ENCODE results near the gene ZNF99. TPM values are rescaled to one million over a fixed set of nuclear protein-coding genes. Genes with fewer than 3 reads are reported as not detected.
"Not testable (repeated sequence)": the region's sequence is repeated elsewhere in the genome, so short reads cannot be mapped to it uniquely, and the experiment has no call there.

The ZNF99 gene
- total RNA-seq, 4 donors from 2014 or later, result 0.08 to 0.24 TPM; not detected in 2

DNA sequence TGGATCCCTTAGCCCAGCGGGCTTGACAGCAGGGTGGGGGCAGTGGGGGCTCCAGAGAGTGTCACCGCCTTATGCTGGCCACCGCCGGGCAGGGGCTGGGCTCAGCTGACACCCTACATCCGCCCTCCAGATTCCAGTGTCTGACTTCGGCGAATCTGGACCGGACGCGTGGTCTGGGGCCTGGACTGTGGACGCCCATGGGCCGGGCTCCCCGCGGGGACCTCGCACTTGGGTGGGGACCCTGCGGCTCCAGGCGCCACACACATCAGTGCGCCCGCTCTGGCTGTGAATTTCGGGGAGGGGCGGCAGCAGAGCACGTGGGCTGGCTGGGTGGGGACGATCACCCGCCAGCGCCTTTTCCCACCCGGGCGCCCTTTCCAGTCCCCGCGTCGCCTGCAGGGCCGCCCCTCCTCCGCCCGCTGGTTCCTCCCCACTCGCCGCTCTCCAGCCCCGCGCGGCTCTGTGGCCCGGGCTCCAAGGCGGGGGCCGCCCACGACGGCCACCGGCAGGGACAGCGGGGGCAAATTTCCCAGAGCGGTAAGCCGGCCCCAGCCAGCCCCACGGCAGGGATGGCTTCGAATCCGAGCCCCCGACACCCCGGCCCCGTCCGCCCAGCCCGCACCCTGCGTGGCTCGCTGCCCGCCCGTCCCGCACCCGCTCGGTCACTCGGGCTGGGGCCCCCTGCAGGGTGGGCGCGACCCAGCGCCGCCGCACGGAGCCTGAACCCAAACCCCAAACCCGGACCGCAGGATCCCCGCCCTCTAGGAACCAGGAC, 23.3 kb upstream of the ZNF99 start:
- TF ChIP-seq POLR2A (IDR thresholded peaks at IDR 0.05) (no peak), POLR2AphosphoS5 (IDR thresholded peaks at IDR 0.05) (no peak), EP300 (IDR thresholded peaks at IDR 0.05) (no peak)
- TF ChIP-seq, protein P1, sequence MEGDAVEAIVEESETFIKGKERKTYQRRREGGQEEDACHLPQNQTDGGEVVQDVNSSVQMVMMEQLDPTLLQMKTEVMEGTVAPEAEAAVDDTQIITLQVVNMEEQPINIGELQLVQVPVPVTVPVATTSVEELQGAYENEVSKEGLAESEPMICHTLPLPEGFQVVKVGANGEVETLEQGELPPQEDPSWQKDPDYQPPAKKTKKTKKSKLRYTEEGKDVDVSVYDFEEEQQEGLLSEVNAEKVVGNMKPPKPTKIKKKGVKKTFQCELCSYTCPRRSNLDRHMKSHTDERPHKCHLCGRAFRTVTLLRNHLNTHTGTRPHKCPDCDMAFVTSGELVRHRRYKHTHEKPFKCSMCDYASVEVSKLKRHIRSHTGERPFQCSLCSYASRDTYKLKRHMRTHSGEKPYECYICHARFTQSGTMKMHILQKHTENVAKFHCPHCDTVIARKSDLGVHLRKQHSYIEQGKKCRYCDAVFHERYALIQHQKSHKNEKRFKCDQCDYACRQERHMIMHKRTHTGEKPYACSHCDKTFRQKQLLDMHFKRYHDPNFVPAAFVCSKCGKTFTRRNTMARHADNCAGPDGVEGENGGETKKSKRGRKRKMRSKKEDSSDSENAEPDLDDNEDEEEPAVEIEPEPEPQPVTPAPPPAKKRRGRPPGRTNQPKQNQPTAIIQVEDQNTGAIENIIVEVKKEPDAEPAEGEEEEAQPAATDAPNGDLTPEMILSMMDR (IDR thresholded peaks at IDR 0.05), result no peak
- 11% methylated on average over 10 of the region's 72 CpGs for WGBS

DNA sequence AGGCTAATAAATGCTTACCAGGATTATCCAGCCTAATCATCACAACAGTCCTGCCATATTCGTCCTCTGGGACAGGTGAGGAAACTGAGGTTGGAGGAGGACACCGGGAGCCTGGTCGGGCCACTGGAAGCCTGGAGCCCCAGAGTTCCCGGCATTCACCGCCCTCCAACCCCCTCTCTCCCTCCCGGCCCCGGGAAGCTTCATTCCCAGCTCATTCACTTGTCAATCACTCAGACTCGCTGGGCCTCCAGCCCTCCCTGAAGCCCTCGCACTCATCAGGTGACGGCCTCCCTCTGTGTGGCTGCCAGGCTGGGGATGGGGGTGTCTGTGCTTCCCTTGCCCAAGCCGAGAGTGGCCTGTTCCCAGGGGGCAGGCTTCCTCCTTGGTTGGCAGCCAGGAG, 22.5 kb upstream of the ZNF99 start:
- Histone ChIP-seq H3K27ac (no peak overlapping the region), H3K27me3 (peaks cover 11% of the 10 kb centered on the region), H3K4me3 (no peak overlapping the region), H3K36me3 (no peaks in the 10 kb centered on the region), H3K9me3 (peaks cover 24% of the 10 kb centered on the region), H3K4me1 (no peaks in the 10 kb centered on the region)
- DNase-seq (ENCODE audit: low spot score in 2 of 2), result no peak
- no peak for TF ChIP-seq POLR2A (IDR thresholded peaks at IDR 0.05)
- no peak for TF ChIP-seq EP300 (IDR thresholded peaks at IDR 0.05)
- no peak for TF ChIP-seq POLR2AphosphoS5 (IDR thresholded peaks at IDR 0.05)
- TF ChIP-seq, protein P1 (IDR thresholded peaks at IDR 0.05), result no peak
- WGBS, result 27% methylated on average over 11 of the region's 11 CpGs

More for the DNA sequence above, 23.3 kb upstream of the ZNF99 start:
- Histone ChIP-seq H3K4me3 (no peak overlapping the region), H3K27me3 (peaks cover 11% of the 10 kb centered on the region), H3K36me3 (no peaks in the 10 kb centered on the region), H3K27ac (no peak overlapping the region), H3K4me1 (no peaks in the 10 kb centered on the region), H3K9me3 (peaks cover 24% of the 10 kb centered on the region)
- no peak for DNase-seq (ENCODE audit: low spot score in 2 of 2)

DNA sequence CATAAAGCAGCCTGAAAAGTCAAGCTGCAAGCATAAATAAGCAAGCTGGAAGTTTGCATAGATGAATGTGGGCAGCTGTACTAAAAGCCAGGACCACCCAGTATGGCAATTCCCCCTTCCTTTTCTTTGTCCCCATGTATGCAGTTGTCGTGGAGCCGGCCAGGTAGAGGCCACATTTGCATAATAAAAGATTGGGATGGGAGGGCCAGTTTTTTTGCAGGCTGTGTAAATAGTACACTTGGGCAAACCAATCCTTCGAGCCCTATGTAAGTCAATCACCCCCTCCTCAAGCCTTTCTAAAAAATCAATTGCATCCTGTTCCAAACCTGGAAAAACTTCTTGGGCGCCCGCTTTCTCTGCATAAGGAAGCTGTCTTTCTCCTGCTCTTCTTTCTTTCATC, 13.1 kb upstream of the ZNF99 start:
- Histone ChIP-seq H3K9me3 (peaks cover 26% of the 10 kb centered on the region), H3K36me3 (no peaks in the 10 kb centered on the region), H3K4me1 (no peaks in the 10 kb centered on the region), H3K27ac (no peak overlapping the region), H3K27me3 (no peaks in the 10 kb centered on the region), H3K4me3 (no peak overlapping the region)
- WGBS, result 34% methylated on average over 5 of the region's 5 CpGs
- DNase-seq (ENCODE audit: low spot score in 2 of 2), result no peak
- TF ChIP-seq EP300 (IDR thresholded peaks at IDR 0.05) (no peak), POLR2A (IDR thresholded peaks at IDR 0.05) (no peak), POLR2AphosphoS5 (IDR thresholded peaks at IDR 0.05) (no peak)
- TF ChIP-seq, protein P1 (IDR thresholded peaks at IDR 0.05), result no peak

DNA sequence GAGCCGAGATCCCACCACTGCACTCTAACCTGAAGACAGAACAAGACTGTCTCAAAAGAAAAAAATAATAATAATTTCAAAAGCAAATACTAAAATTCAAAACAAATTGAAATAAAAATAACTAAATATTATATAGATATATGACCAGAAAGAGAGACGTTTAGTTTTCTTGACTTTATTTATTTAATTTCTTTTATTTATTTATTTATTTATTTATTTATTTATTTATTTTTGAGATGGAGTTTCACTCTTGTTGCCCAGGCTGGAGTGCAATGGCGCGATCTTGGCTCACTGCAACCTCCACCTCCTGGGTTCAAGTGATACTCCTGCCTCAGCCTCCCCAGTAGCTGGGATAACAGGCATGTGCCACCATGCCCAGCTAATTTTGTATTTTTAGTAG, 8.9 kb upstream of the ZNF99 start:
- 92% methylated on average over 4 of the region's 4 CpGs for WGBS

DNA sequence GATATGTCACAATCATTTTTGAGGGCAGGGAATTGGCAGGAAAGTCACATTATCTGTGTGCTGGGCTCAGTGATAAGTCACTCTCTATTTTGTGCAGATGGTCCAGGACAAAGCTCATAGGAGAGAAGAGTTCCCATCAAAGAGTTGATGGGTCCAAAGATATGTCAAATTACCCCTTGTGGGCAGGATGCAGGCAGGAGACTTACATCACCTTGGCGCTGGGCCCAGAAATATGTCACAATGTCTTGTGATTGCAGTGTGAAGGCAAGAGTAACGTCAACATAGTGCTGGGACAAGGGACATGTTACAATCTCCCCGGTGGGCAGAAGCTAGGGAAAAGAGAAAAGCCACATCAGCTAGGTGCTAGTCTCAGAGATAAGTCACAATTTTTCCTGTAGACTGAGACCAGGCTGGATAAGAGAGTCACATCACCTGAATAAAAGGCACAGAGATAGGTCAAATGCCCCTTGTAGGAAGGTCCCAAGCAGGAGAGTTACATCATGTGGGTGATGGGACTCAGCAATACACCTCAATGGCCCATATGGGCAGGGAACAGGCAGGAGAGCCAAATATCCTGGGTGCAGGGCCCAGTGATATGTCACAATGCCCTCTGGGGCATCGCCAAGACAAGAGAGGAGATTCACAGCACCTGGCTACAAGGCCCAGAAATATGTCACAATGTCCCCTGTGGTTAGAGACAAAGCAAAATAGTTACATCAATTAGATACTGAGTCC, 47.9 kb downstream of the ZNF99 start:
- WGBS, result 89% methylated on average over 4 of the region's 4 CpGs
- no peak overlapping the region for H3K4me3 ChIP-seq
- H3K36me3 ChIP-seq, result no peaks in the 10 kb centered on the region
- TF ChIP-seq EP300 (IDR thresholded peaks at IDR 0.05), result no peak
- TF ChIP-seq POLR2A (IDR thresholded peaks at IDR 0.05), result no peak
- TF ChIP-seq, protein P1 (IDR thresholded peaks at IDR 0.05), result no peak
- no peak for TF ChIP-seq POLR2AphosphoS5 (IDR thresholded peaks at IDR 0.05)
- H3K4me1 ChIP-seq, result no peaks in the 10 kb centered on the region
- no peaks in the 10 kb centered on the region for H3K27me3 ChIP-seq
- peaks cover 28% of the 10 kb centered on the region for H3K9me3 ChIP-seq
- H3K27ac ChIP-seq, result no peak overlapping the region
- no peak for DNase-seq (ENCODE audit: low spot score in 2 of 2)

More for the DNA sequence above, 8.9 kb upstream of the ZNF99 start:
- peaks cover 30% of the 10 kb centered on the region for H3K9me3 ChIP-seq
- DNase-seq (ENCODE audit: low spot score in 2 of 2); H3K27ac ChIP-seq; H3K36me3 ChIP-seq; H3K27me3 ChIP-seq; H3K4me1 ChIP-seq; H3K4me3 ChIP-seq: not testable (repeated sequence)

Data from suprapubic skin (tissue), 4 donors.